ENCODE results near the gene SCIN. TPM values are rescaled to one million over a fixed set of nuclear protein-coding genes. Genes with fewer than 3 reads are reported as not detected.
A peak's percentile ranks its signal among the peaks of the same experiment; 100 is the strongest.
"Not testable (repeated sequence)": the region's sequence is repeated elsewhere in the genome, so short reads cannot be mapped to it uniquely, and the experiment has no call there.

The SCIN gene
- total RNA-seq, result under 1 TPM; 0.69 to 0.77 TPM

- no peaks in the 10 kb centered on the region for H3K9me3 Mint-ChIP-seq
- H3K27ac Mint-ChIP-seq, result no peak within 1 kb of the TSS
- POLR2A ChIA-PET, result no interaction called here
- peak; percentile 52 for DNase-seq
- H3K36me3 Mint-ChIP-seq, result no peaks in the 10 kb centered on the region
- peak; percentile 88 for ATAC-seq (ENCODE audit: low read depth)
- H3K4me1 Mint-ChIP-seq, result peaks cover 22% of the 10 kb centered on the region
- peak within 1 kb of the TSS; percentile 86 for H3K4me3 Mint-ChIP-seq
- H3K27me3 Mint-ChIP-seq, result peaks cover 56% of the 10 kb centered on the region
Measured at GRCh38 chr7:12570534-12571461, at the start of gene SCIN. Gene SCIN, plus strand, starts transcription at chr7:12570720. Its CDS starts 67 bp downstream, at chr7:12570787.

GRCh38 chr7:12524794-12525386, 45.6 kb upstream of the SCIN start:
- POLR2A ChIA-PET, result no interaction called here
- Mint-ChIP-seq H3K36me3 (no peaks in the 10 kb centered on the region), H3K27ac (no peak overlapping the region), H3K4me1 (no peaks in the 10 kb centered on the region), H3K9me3 (no peaks in the 10 kb centered on the region), H3K27me3 (peaks cover 9% of the 10 kb centered on the region), H3K4me3 (no peak overlapping the region)
- no peak for DNase-seq
- ATAC-seq (ENCODE audit: low read depth), result no peak

DNA sequence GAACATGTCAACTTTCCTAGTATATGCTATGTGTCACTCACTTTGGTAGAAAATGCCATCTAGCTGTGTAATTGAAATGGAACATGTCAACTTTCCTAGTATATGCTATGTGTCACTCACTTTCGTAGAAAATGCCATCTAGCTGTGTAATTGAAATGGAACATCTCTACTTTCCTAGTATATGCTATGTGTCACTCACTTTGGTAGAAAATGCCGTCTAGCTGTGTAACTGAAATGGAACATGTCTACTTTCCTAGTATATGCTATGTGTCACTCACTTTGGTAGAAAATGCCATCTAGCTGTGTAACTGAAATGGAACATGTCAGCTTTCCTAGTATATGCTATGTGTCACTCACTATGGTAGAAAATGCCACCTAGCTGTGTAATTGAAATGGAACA, 43.8 kb upstream of the SCIN start:
- H3K36me3 Mint-ChIP-seq, result not testable (repeated sequence)

GRCh38 chr7:12527670-12528069, 42.9 kb upstream of the SCIN start:
- POLR2A ChIA-PET; DNase-seq; H3K36me3 Mint-ChIP-seq; ATAC-seq (ENCODE audit: low read depth); H3K9me3 Mint-ChIP-seq; H3K4me1 Mint-ChIP-seq; H3K27me3 Mint-ChIP-seq; H3K27ac Mint-ChIP-seq; H3K4me3 Mint-ChIP-seq: not testable (repeated sequence)

More for the DNA sequence above, 43.8 kb upstream of the SCIN start:
- H3K27ac Mint-ChIP-seq; DNase-seq; H3K4me1 Mint-ChIP-seq; POLR2A ChIA-PET; H3K27me3 Mint-ChIP-seq; ATAC-seq (ENCODE audit: low read depth); H3K9me3 Mint-ChIP-seq; H3K4me3 Mint-ChIP-seq: not testable (repeated sequence)

- Mint-ChIP-seq H3K4me3 (no peak overlapping the region), H3K27me3 (no peaks in the 10 kb centered on the region), H3K27ac (no peak overlapping the region), H3K9me3 (no peaks in the 10 kb centered on the region), H3K4me1 (no peaks in the 10 kb centered on the region), H3K36me3 (no peaks in the 10 kb centered on the region)
- DNase-seq, result no peak
- no peak for ATAC-seq (ENCODE audit: low read depth)
- POLR2A ChIA-PET, result no interaction called here
Measured at GRCh38 chr7:12529971-12530710, 40.4 kb upstream of the SCIN start.

DNA sequence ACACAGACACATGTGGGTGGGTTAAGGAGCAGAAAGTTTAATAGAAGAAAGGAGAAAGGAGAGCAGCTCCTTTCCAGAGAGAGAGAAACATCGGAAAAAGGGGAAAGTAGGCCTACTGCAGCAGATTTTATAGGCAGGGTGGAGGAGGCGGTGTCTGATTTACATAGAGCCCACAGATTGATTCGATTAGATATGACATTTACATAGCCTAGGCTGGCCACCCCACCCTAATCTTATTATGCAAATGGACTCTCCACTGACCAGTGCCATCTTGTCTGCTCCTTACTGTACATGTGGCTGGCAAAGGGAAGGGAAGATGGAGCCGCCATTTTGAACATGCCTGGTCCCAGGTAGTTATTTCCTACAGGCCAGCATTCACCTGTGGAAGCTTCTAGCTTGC, 38.7 kb upstream of the SCIN start:
- Mint-ChIP-seq H3K4me1 (no peaks in the 10 kb centered on the region), H3K36me3 (no peaks in the 10 kb centered on the region), H3K4me3 (no peak overlapping the region), H3K9me3 (no peaks in the 10 kb centered on the region), H3K27me3 (no peaks in the 10 kb centered on the region), H3K27ac (no peak overlapping the region)
- DNase-seq, result no peak
- no peak for ATAC-seq (ENCODE audit: low read depth)
- POLR2A ChIA-PET, result no interaction called here

DNA sequence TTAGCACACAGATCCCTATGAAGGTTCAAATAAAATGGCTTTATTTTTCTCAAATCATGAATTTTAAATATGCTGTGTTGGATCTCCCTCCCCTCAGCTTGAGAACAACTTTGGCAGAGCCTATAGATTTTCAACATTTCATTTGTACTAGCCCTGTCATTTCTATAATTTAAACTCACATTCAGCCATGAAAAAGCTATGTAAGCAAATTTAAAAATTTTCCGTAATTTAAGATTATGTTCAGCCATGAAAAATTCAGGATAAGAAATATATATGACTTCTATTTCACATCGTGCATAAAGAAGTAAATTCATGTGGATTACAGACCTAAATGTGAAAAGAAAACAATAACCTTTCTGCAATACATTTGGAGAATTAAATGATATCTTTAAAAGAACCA, 36.5 kb upstream of the SCIN start:
- POLR2A ChIA-PET, result no interaction called here
- no peaks in the 10 kb centered on the region for H3K9me3 Mint-ChIP-seq
- no peak overlapping the region for H3K4me3 Mint-ChIP-seq
- H3K27ac Mint-ChIP-seq, result no peak overlapping the region
- no peak for ATAC-seq (ENCODE audit: low read depth)
- H3K4me1 Mint-ChIP-seq, result no peaks in the 10 kb centered on the region
- no peak for DNase-seq
- H3K36me3 Mint-ChIP-seq, result no peaks in the 10 kb centered on the region
- H3K27me3 Mint-ChIP-seq, result no peaks in the 10 kb centered on the region

DNA sequence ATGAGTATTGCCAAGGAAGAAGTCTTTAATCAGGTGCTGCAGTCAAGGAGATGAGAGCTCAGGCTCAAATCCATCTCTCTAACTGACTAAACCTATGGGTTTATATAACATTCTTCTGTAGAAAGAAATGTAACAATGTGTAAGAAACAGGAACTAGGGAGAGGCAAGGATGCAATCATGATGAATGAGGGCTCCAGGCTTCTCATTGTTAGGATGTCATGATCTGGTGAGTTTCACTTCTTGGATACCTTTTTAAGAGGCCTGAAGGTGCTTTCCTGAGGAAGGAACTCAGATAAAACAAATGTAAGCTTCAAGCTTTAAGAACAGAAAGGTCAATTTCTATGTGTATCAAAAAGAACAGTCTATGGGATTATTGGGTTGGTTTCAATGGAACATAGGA, 30.8 kb upstream of the SCIN start:
- Mint-ChIP-seq H3K36me3 (no peaks in the 10 kb centered on the region), H3K27me3 (peaks cover 6% of the 10 kb centered on the region), H3K9me3 (no peaks in the 10 kb centered on the region), H3K4me3 (no peak overlapping the region), H3K27ac (no peak overlapping the region), H3K4me1 (no peaks in the 10 kb centered on the region)
- ATAC-seq (ENCODE audit: low read depth) (no peak), DNase-seq (no peak)
- POLR2A ChIA-PET, result no interaction called here

GRCh38 chr7:12540850-12541249, 29.7 kb upstream of the SCIN start:
- POLR2A ChIA-PET, result no interaction called here
- H3K4me3 Mint-ChIP-seq, result no peak overlapping the region

DNA sequence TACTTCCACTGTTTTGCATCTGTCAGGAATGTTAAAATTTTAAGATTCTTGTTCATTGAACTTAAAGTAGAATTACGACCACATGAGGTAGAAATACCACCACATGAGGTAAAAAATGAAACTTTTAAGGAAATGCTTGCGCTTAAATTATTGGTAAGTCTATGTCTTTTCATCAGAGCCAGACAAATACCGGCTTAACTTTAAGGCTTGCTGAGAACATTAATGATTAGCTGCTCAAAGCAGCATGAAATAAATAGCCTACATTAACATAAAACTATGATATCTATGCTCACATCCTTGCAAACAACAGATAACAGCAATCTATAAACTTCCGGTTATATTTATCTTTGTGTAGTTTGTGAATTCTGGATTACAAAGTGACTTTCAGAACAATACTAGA, 26.9 kb upstream of the SCIN start:
- ATAC-seq (ENCODE audit: low read depth) (no peak), DNase-seq (no peak)
- Mint-ChIP-seq H3K36me3 (no peaks in the 10 kb centered on the region), H3K4me1 (no peaks in the 10 kb centered on the region), H3K4me3 (no peak overlapping the region), H3K27me3 (peaks cover 6% of the 10 kb centered on the region), H3K27ac (no peak overlapping the region), H3K9me3 (no peaks in the 10 kb centered on the region)
- POLR2A ChIA-PET, result no interaction called here

More at GRCh38 chr7:12540850-12541249, 29.7 kb upstream of the SCIN start:
- Mint-ChIP-seq H3K36me3 (no peaks in the 10 kb centered on the region), H3K27ac (no peak overlapping the region), H3K27me3 (peaks cover 6% of the 10 kb centered on the region), H3K9me3 (no peaks in the 10 kb centered on the region), H3K4me1 (no peaks in the 10 kb centered on the region)
- no peak for DNase-seq
- ATAC-seq (ENCODE audit: low read depth), result no peak

DNA sequence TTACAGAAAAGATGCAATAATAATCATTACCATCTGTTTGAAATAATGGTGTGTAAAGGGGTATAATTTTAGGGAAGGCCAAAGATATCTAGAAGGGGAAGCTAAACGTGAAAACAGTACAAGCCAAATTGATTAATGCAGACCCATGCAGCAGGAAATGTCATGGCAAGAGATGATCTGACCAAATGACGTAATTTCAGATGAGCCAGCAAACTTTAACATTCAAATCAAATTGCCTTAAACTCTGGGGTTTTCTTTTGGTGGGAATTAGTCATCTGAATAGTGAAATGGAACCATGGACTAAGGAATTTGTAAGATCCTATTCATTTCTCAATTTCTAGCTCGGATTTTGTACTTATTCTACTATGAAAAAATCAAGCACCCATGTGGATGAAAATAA, 21.4 kb upstream of the SCIN start:
- no peak for ATAC-seq (ENCODE audit: low read depth)
- POLR2A ChIA-PET, result no interaction called here
- no peak for DNase-seq
- Mint-ChIP-seq H3K27me3 (no peaks in the 10 kb centered on the region), H3K27ac (no peak overlapping the region), H3K4me1 (no peaks in the 10 kb centered on the region), H3K36me3 (no peaks in the 10 kb centered on the region), H3K9me3 (no peaks in the 10 kb centered on the region), H3K4me3 (no peak overlapping the region)

GRCh38 chr7:12550956-12551355, 19.6 kb upstream of the SCIN start:
- Mint-ChIP-seq H3K36me3 (no peaks in the 10 kb centered on the region), H3K27ac (no peak overlapping the region), H3K4me3 (no peak overlapping the region), H3K27me3 (no peaks in the 10 kb centered on the region), H3K4me1 (no peaks in the 10 kb centered on the region), H3K9me3 (no peaks in the 10 kb centered on the region)
- DNase-seq (no peak), ATAC-seq (ENCODE audit: low read depth) (no peak)
- POLR2A ChIA-PET, result no interaction called here

GRCh38 chr7:12552876-12553275, 17.6 kb upstream of the SCIN start:
- Mint-ChIP-seq H3K4me1 (no peaks in the 10 kb centered on the region), H3K27me3 (no peaks in the 10 kb centered on the region), H3K27ac (no peak overlapping the region), H3K36me3 (no peaks in the 10 kb centered on the region), H3K9me3 (peaks cover 3% of the 10 kb centered on the region), H3K4me3 (no peak overlapping the region)
- DNase-seq (no peak), ATAC-seq (ENCODE audit: low read depth) (no peak)
- POLR2A ChIA-PET, result no interaction called here

GRCh38 chr7:12553416-12553815, 17.1 kb upstream of the SCIN start:
- POLR2A ChIA-PET, result no interaction called here
- peaks cover 3% of the 10 kb centered on the region for H3K9me3 Mint-ChIP-seq
- ATAC-seq (ENCODE audit: low read depth) (no peak), DNase-seq (no peak)
- H3K4me1 Mint-ChIP-seq, result no peaks in the 10 kb centered on the region
- no peaks in the 10 kb centered on the region for H3K27me3 Mint-ChIP-seq
- no peak overlapping the region for H3K27ac Mint-ChIP-seq
- H3K36me3 Mint-ChIP-seq, result no peaks in the 10 kb centered on the region
- no peak overlapping the region for H3K4me3 Mint-ChIP-seq
